COR-L47 (cell line): ENCODE data around the gene IGF2R.
"Not testable (repeated sequence)": the region's sequence is repeated elsewhere in the genome, so short reads cannot be mapped to it uniquely, and the experiment has no call there.

Experiments used
- DNase-seq: peaks from one replicate; lab custom pipeline; 2025; lab: John Stamatoyannopoulos, UW

Gene IGF2R

GRCh38 chr6:159997498-159998101 is 28.7 kb downstream of the IGF2R start:
- no peak for DNase-seq

GRCh38 chr6:159998538-159998937 is 29.7 kb downstream of the IGF2R start:
- DNase-seq, result no peak

DNA sequence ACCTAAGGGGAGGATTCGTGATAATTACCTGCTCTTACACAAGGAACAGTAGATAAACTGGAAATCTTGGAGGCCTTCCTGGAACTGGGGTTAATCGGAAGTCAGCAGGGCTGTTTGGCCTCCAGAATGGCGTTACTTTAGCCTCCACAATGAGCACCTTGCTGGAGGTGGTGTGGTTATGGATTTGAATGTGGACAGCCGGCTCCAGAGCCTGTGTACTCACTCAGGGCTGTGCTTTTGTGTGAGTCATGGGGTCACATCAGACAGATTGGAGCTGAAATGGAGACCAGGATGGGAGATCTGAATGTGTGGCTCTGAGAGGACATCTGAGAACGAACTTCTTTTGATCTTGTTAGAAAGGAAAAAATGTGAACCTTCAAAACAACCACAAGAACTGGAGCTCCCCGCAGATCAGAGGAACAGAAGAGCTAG is 30.4 kb downstream of the IGF2R start:
- DNase-seq, result no peak

- no peak for DNase-seq
Measured at GRCh38 chr6:160000280-160000704, 31.4 kb downstream of the IGF2R start.

- DNase-seq, result not testable (repeated sequence)
Measured at GRCh38 chr6:160000893-160001427, 32.1 kb downstream of the IGF2R start.

DNA sequence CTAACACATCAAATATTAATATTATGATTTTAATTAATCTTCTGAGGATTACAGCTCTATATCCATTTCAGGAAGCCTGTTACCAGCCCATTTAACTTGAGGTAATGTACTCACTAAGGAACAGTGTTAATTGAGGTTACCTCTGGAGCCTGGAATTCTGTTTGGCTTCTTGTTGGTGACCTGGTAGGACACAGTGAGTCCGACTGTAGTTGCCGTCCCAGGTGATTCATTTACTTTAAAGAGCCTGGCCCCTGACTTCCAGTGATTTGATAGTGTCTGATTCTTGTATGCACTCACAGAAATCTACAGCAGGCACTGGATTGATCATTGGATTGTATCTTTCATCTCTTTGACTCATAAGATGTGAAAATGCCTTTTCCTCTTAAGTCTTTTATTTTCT is 34.0 kb downstream of the IGF2R start:
- no peak for DNase-seq

- DNase-seq, result no peak
Measured at GRCh38 chr6:160004018-160004417, 35.1 kb downstream of the IGF2R start.

- no peak for DNase-seq
Measured at GRCh38 chr6:160004419-160005175, 35.7 kb downstream of the IGF2R start.

DNA sequence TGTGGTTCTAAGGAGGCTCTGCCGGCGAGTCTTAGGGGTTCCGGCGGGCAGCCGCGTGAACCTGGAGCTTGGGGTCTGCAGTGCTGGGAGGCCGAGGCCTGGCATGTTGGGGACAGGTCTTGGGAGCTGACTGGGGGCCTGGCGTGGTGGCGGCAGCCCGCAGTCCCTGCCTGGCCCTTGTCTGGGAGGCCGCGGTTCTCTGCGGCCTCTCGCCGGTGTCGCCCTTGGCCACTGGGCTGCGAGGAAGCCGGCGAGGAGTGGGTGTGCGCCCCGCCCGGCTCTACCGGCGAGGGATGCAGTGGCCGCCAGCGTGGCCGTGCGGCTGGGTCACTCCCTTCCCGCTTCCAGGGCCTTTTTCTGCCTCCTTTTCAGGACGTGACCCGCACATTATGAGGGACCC is 36.3 kb downstream of the IGF2R start:
- no peak for DNase-seq

- DNase-seq, result no peak
Measured at GRCh38 chr6:160005861-160006540, 37.1 kb downstream of the IGF2R start.

DNA sequence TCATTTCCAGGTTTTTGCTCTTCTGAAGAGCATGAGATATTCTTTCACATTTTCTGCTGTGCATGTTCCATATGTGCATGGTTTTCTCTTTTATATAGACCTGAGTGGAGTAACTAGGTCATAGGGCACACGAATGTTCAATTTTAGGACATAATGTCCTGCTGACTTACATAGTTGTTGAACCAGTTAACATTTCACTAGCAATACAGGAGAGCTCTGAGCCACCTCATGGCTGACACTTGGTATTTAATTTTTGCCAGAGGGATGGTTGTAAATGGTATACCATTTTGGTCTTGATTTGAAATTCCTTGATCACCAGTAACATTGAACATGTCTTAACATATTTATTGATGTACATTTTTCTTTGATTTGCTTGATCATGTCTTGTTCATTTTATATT is 38.3 kb downstream of the IGF2R start:
- no peak for DNase-seq

- DNase-seq, result no peak
Measured at GRCh38 chr6:160007611-160008010, 38.7 kb downstream of the IGF2R start.

- DNase-seq, result no peak
Measured at GRCh38 chr6:160010067-160010466, 41.2 kb downstream of the IGF2R start.

DNA sequence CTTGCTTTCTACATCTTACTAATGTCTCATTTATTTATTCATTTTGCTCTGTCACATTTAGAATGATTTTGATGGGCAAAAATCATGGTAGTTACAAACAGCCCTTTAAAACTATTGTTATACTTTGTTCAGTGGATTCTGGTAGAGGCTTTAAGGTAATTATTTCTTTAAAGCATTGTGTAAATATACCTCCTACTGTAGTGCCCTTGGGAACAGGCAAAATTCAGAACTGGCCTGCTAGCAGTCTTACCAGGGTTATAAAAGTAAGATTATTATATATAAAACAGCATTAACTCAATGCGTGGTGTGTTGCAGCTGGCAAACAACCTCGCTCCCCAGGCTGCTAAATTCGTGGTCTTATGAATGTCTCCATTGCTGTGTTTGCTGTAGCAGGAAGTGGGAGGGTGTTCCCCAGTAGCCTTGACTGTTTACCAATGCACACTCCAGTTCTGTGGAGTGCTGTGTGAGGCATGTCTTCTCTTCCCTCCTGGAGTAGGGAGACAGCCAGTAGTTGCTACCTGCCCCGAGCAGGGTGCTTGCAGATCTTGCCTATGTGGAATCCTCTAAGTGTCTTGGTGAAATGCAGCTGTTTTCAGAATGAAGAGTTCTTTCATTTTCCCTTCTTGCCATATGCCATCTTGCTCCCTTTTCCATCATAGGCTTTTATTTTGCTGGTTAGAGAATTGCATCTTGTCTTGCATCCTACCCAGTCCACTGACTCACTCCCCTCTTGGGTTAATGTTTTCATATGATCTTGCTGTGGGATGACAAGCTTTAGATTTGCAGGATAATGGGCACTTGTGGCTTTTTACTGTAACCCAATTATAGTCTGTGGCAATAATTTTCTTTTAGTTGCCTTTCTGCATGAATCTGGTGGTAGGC is 45.3 kb downstream of the IGF2R start:
- no peak for DNase-seq

DNA sequence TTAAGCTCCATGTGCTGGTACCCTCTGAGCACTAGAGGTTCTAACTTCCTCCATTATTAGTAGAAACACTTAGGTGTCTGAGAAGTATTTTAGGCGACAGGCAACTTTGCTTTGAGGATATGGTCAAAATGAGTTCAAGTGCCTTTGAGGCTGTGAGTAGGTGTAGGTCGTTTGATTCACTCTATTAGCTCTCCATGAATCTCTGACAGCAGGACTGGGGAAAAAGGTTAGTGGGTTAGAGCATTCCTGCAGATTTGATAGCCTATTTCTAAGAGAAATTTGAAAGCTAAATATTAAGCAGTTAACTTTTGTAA is 45.9 kb downstream of the IGF2R start:
- DNase-seq, result no peak

- no peak for DNase-seq
Measured at GRCh38 chr6:160015778-160016684, 47.1 kb downstream of the IGF2R start.

DNA sequence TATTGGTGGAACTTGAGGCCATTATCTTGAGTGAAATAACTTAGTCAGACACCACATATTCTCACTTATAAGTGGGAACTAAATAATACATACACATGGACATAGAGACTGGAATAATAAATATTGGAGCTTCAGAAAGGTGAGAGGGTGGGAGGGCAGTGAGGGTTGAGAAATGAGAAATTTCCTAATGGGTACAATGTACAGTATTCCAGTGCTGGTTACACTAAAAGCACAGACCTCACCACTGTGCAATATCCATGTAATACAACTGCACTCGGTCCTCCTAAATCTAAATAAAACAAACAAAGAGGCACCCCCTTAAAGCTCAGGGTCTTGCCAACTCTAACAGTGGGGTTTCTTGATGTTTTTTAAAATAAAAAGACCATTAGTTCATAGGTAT is 53.2 kb downstream of the IGF2R start:
- DNase-seq, result no peak

- DNase-seq, result no peak
Measured at GRCh38 chr6:160022793-160023192, 53.9 kb downstream of the IGF2R start.

- no peak for DNase-seq
Measured at GRCh38 chr6:160024152-160024551, 55.3 kb downstream of the IGF2R start.

GRCh38 chr6:160027076-160027475 is 58.2 kb downstream of the IGF2R start:
- no peak for DNase-seq

DNA sequence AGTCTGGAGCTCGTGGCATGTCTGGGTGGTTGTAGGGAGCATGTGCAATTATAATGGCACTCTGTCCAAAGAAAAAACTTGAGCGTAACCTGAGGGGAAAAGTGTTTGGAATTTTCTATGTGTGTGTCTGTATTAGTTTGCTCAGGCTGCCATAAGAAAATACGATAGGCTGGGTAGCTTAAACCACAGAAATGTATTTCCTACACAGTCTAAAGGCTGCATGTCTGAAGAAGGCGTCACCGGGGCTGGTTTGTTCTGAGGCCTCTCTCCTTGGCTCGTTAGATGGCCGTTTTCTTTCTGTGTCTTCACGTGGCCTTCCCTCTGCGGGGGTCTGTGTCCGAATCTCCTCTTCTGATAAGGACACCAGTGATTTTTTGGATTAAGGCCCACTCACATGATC is 59.0 kb downstream of the IGF2R start:
- no peak for DNase-seq
